HCT116 (cell line): ENCODE measurements around the gene ABHD16A. TPM values are rescaled to one million over a fixed set of nuclear protein-coding genes. Genes with fewer than 3 reads are reported as not detected.

Experiments
- ATAC-seq: fragments of 200-7000 bp; cut with Tn5 transposase; 2 replicates; pipeline ENCODE4 v1.9.1; 2020; ENCODE audit warnings: mild to moderate bottlenecking, moderate library complexity
- BruUV-seq: library from RNA; stranded (reverse); fragments of 400-500 nt; replicated peaks from 2 replicates; lab custom pipeline; 2021; lab: Mats Ljungman, UMichigan
- CTCF ChIA-PET: fragments of 300-600 bp; sonication (Branson Sonifier 250); formaldehyde crosslinking; loops from one replicate; lab custom pipeline; 2021; ENCODE audit warnings: antibody characterized with exemption; lab: Charles Lee
- POLR2A ChIA-PET: fragments of 300-600, 350-600 bp; sonication (Branson Sonifier 250); formaldehyde crosslinking; loops from one replicate; lab custom pipeline; 2021; ENCODE audit warnings: antibody characterized with exemption; lab: Charles Lee
- RAD21 ChIA-PET, 2 experiments: fragments of 300-600 bp; sonication (Branson Sonifier 250); formaldehyde crosslinking; loops; one replicate each; lab custom pipeline; 2023; ENCODE audit warnings: low total read pairs in 2 of 2; ENCODE audit not compliant: uncharacterized antibody in 2 of 2, unreplicated experiment in 2 of 2, low non-redundant PET in 1 of 2; lab: Charles Lee
- DNase-seq: peaks from one replicate; pipeline ENCODE4 v3.0.0-alpha.2; 2010; ENCODE audit warnings: low read depth, low spot score
- H2AFZ ChIP-seq: fragments of 200-600 bp; shearing (Covaris generic), sonication (generic); 2 replicates; pipeline ENCODE4 v1.6.1; 2017; ENCODE audit warnings: low read depth, mixed run types, mixed read lengths, antibody characterized with exemption, low read length; ENCODE audit not compliant: poor library complexity, severe bottlenecking
- H3K27ac ChIP-seq: 2 replicates; pipeline ENCODE4 v1.5.1; 2012; ENCODE audit warnings: low read depth, low read length
- H3K27me3 ChIP-seq: fragments of 200-600 bp; sonication (generic); 2 replicates; pipeline ENCODE4 v1.6.1; 2016; ENCODE audit warnings: mixed run types, low read length, mixed read lengths; ENCODE audit not compliant: insufficient read depth
- H3K36me3 ChIP-seq, 2 experiments: fragments of 200-500 bp in 1 of 2; fragments of 200-600 bp in 1 of 2; sonication (Bioruptor generic) in 1 of 2; sonication (generic) in 1 of 2; 2 replicates each; pipeline versions ENCODE4 v1.5.1 to v1.6.1; 2014 to 2016; ENCODE audit warnings: low read length in 2 of 2, inconsistent platforms in 1 of 2, mixed read lengths in 1 of 2, mixed run types in 1 of 2; ENCODE audit not compliant: insufficient read depth in 2 of 2, control insufficient read depth in 1 of 2
- H3K4me1 ChIP-seq, 2 experiments: fragments of 200-600 bp in 1 of 2; sonication (generic) in 1 of 2; 2 replicates each; pipeline versions ENCODE4 v1.5.1 to v1.6.1; 2012 to 2017; ENCODE audit warnings: low read length in 2 of 2, inconsistent platforms in 1 of 2, mild to moderate bottlenecking in 1 of 2, mixed read lengths in 1 of 2, mixed run types in 1 of 2, moderate library complexity in 1 of 2; ENCODE audit not compliant: insufficient read depth in 2 of 2, control insufficient read depth in 1 of 2
- H3K4me2 ChIP-seq: fragments of 200-600 bp; sonication (generic); 2 replicates; pipeline ENCODE4 v1.6.1; 2017; ENCODE audit warnings: mixed run types, low read length, mixed read lengths
- H3K4me3 ChIP-seq, 2 experiments: fragments of 200-600 bp in 1 of 2; sonication (generic) in 1 of 2; replicated peaks in 1 of 2; 2 replicates each; pipeline ENCODE4 v1.5.1; 2011 to 2016; ENCODE audit warnings: low read length in 2 of 2, control low read depth in 1 of 2, low read depth in 1 of 2, mild to moderate bottlenecking in 1 of 2, mixed read lengths in 1 of 2, mixed run types in 1 of 2
- H3K79me2 ChIP-seq: fragments of 200-600 bp; sonication (generic); 2 replicates; pipeline ENCODE4 v1.6.1; 2017; ENCODE audit warnings: mild to moderate bottlenecking, mixed run types, low read length, moderate library complexity, mixed read lengths; ENCODE audit not compliant: insufficient read depth
- H3K9ac ChIP-seq: fragments of 200-600 bp; sonication (generic); 2 replicates; pipeline ENCODE4 v1.6.1; 2016; ENCODE audit warnings: low read length, mixed read lengths
- H3K9me2 ChIP-seq: fragments of 200-600 bp; sonication (generic), shearing (Covaris generic); 2 replicates; pipeline ENCODE4 v1.6.1; 2017; ENCODE audit warnings: mixed run types, mild to moderate bottlenecking, moderate library complexity; ENCODE audit not compliant: insufficient read depth
- H3K9me3 ChIP-seq, 2 experiments: fragments of 200-500 bp in 1 of 2; fragments of 200-600 bp in 1 of 2; sonication (Bioruptor generic) in 1 of 2; sonication (generic) in 1 of 2; 2 replicates each; pipeline ENCODE4 v1.6.1; 2014 to 2017; ENCODE audit warnings: low read length in 2 of 2, mixed read lengths in 2 of 2, inconsistent platforms in 1 of 2, low read depth in 1 of 2, mild to moderate bottlenecking in 1 of 2, mixed run types in 1 of 2, moderate library complexity in 1 of 2; ENCODE audit not compliant: control insufficient read depth in 1 of 2, insufficient read depth in 1 of 2
- H4K20me1 ChIP-seq: fragments of 200-600 bp; sonication (generic), shearing (Covaris generic); 2 replicates; pipeline ENCODE4 v1.6.1; 2017; ENCODE audit warnings: mixed run types, mild to moderate bottlenecking, moderate library complexity; ENCODE audit not compliant: insufficient read depth
- EGR1 ChIP-seq: IDR thresholded peaks from 2 replicates; pipeline ENCODE4 v1.6.1; 2012; ENCODE audit warnings: low read depth
- EZH2 ChIP-seq: fragments of 200-600 bp; sonication (generic); IDR thresholded peaks from 2 replicates; pipeline ENCODE4 v1.6.1; 2017; ENCODE audit warnings: antibody characterized with exemption, mixed run types
- EZH2phosphoT487 ChIP-seq: fragments of 200-600 bp; IDR thresholded peaks from 2 replicates; pipeline ENCODE4 v1.6.1; 2018; ENCODE audit warnings: antibody characterized with exemption, borderline replicate concordance
- JUND ChIP-seq: IDR thresholded peaks from 2 replicates; pipeline ENCODE4 v1.6.1; 2012
- POLR2AphosphoS5 ChIP-seq: IDR thresholded peaks from 2 replicates; pipeline ENCODE4 v1.6.1; 2011; ENCODE audit warnings: mild to moderate bottlenecking, low read depth, low read length, moderate library complexity
- RAD21 ChIP-seq: IDR thresholded peaks from 2 replicates; pipeline ENCODE4 v1.6.1; 2012; ENCODE audit warnings: low read depth, mild to moderate bottlenecking
- REST ChIP-seq: IDR thresholded peaks from 2 replicates; pipeline ENCODE4 v1.6.1; 2012; ENCODE audit warnings: low read depth
- SP1 ChIP-seq: IDR thresholded peaks from 2 replicates; pipeline ENCODE4 v1.6.1; 2012; ENCODE audit warnings: low read depth
- YY1 ChIP-seq: IDR thresholded peaks from 2 replicates; pipeline ENCODE4 v1.6.1; 2011; ENCODE audit warnings: low read length, low read depth, moderate library complexity, mild to moderate bottlenecking; ENCODE audit not compliant: insufficient replicate concordance; ENCODE audit errors: extremely low read depth
- ZFX ChIP-seq: fragments of 450-650 bp; IDR thresholded peaks from 2 replicates; pipeline ENCODE4 v1.6.1; 2017
- ZNF274 ChIP-seq: fragments of 200-500 bp; sonication (Bioruptor generic); IDR thresholded peaks from 2 replicates; pipeline ENCODE4 v1.6.1; 2014; ENCODE audit warnings: mild to moderate bottlenecking, low read depth, low read length, inconsistent platforms
- intact Hi-C: fragments of 100-400 bp; cut with micrococcal nuclease; formaldehyde crosslinking; loops from 2 replicates; pipeline ENCODE4 v1.10.0; 2022
- total RNA-seq: library from RNA; stranded (reverse); gene quantifications from one replicate; pipeline ENCODE4 v1.2.1, GENCODE V29; 2021; ENCODE audit not compliant: unreplicated experiment
- TF ChIP-seq, protein P1 (sequence below): IDR thresholded peaks from 2 replicates; pipeline ENCODE4 v1.6.1; 2011; ENCODE audit warnings: mild to moderate bottlenecking, low read length, moderate library complexity; ENCODE audit not compliant: insufficient replicate concordance; ENCODE audit errors: extremely low read depth

ABHD16A gene
- total RNA-seq, 1 experiment from 2014 or later, result 32.4 TPM

- intact Hi-C loops, result no loop called here
- Histone ChIP-seq H3K9me3 (no peaks in the 10 kb centered on the region), H3K9ac (no peak overlapping the region), H3K27ac (no peak overlapping the region), H4K20me1 (no peaks in the 10 kb centered on the region), H3K27me3 (no peaks in the 10 kb centered on the region), H3K36me3 (peaks cover 1 to 6% of the 10 kb centered on the region in 2 experiments; a peak in 3 of 4 replicates), H2AFZ (no peak overlapping the region), H3K4me3 (no peak overlapping the region), H3K4me1 (peaks cover 11 to 41% of the 10 kb centered on the region in 2 experiments; a peak in 3 of 4 replicates), H3K9me2 (no peaks in the 10 kb centered on the region), H3K79me2 (peaks cover 31% of the 10 kb centered on the region), H3K4me2 (no peak overlapping the region)
- ChIA-PET POLR2A (interaction anchor here (0.9 kb wide), 1 partner anchor 240 kb away, joined by 3 read pairs; the partner anchor contains the start of gene EHMT2), RAD21 (no interaction called here), CTCF (no interaction called here)
- ATAC-seq, result no peak
- no TSS peak for BruUV-seq
- no peak for DNase-seq
- TF ChIP-seq REST (no peak), POLR2AphosphoS5 (no peak), ZFX (no peak), JUND (no peak), ZNF274 (no peak), EGR1 (no peak), EZH2phosphoT487 (no peak), EZH2 (no peak), SP1 (no peak), RAD21 (no peak), YY1 (no peak)
- TF ChIP-seq, protein P1, sequence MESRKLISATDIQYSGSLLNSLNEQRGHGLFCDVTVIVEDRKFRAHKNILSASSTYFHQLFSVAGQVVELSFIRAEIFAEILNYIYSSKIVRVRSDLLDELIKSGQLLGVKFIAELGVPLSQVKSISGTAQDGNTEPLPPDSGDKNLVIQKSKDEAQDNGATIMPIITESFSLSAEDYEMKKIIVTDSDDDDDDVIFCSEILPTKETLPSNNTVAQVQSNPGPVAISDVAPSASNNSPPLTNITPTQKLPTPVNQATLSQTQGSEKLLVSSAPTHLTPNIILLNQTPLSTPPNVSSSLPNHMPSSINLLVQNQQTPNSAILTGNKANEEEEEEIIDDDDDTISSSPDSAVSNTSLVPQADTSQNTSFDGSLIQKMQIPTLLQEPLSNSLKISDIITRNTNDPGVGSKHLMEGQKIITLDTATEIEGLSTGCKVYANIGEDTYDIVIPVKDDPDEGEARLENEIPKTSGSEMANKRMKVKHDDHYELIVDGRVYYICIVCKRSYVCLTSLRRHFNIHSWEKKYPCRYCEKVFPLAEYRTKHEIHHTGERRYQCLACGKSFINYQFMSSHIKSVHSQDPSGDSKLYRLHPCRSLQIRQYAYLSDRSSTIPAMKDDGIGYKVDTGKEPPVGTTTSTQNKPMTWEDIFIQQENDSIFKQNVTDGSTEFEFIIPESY, result no peak
Measured at GRCh38 chr6:31657406-31658157, 45.5 kb downstream of the ABHD16A start.
